Heart left ventricle (tissue), 16 donors: ENCODE data around the gene PRRG3. TPM values are rescaled to one million over a fixed set of nuclear protein-coding genes. Genes with fewer than 3 reads are reported as not detected.

Experiments
- ATAC-seq, 4 donors: fragments of 200-7000 bp; cut with Tn5 transposase; one replicate each; pipeline ENCODE4 v1.9.1; 2020 to 2022; ENCODE audit warnings: moderate library complexity in 4 of 4, mild to moderate bottlenecking in 3 of 4, moderate number of reproducible peaks in 1 of 4
- DNase-seq, 5 donors: peaks; one replicate each; pipeline ENCODE4 v3.0.0-alpha.2; 2020
- H3K27ac ChIP-seq, 12 donors: fragments of 200-600 bp; sonication (generic) in 4 of 12; one replicate each; pipeline versions ENCODE4 v1.5.0 to v1.8.0; 2016 to 2022; ENCODE audit warnings: mild to moderate bottlenecking in 2 of 12
- H3K27me3 ChIP-seq, 9 donors: fragments of 200-600 bp; sonication (generic) in 2 of 9; one replicate each; pipeline versions ENCODE4 v1.5.1 to v1.8.0; 2016 to 2022; ENCODE audit warnings: mild to moderate bottlenecking in 3 of 9
- H3K36me3 ChIP-seq, 9 donors: fragments of 200-600 bp; sonication (generic) in 2 of 9; one replicate each; pipeline versions ENCODE4 v1.5.0 to v1.8.0; 2018 to 2022; ENCODE audit warnings: mild to moderate bottlenecking in 2 of 9
- H3K4me1 ChIP-seq, 12 donors: fragments of 200-600 bp; sonication (generic) in 4 of 12; one replicate each; pipeline versions ENCODE4 v1.5.0 to v1.8.0; 2016 to 2022; ENCODE audit warnings: mild to moderate bottlenecking in 3 of 12
- H3K4me3 ChIP-seq, 12 donors: fragments of 200-600 bp; sonication (generic) in 4 of 12; one replicate each; pipeline versions ENCODE4 v1.5.0 to v1.8.0; 2017 to 2022; ENCODE audit warnings: mild to moderate bottlenecking in 9 of 12, moderate library complexity in 4 of 12
- H3K9me3 ChIP-seq, 12 donors: fragments of 200-600 bp; sonication (generic) in 4 of 12; one replicate each; pipeline versions ENCODE4 v1.5.0 to v1.8.0; 2016 to 2022; ENCODE audit warnings: mild to moderate bottlenecking in 1 of 12
- POLR2A ChIP-seq, 2 donors: fragments of 450-650 bp; IDR thresholded peaks; one replicate each; pipeline ENCODE4 v1.6.1; 2017; ENCODE audit warnings: antibody characterized with exemption in 2 of 2, mild to moderate bottlenecking in 2 of 2, moderate library complexity in 2 of 2
- WGBS, 4 donors: extraction: QIAGEN DNeasy Blood & Tissue Kit in 2 of 4; methylation state at CpG; one replicate each; pipeline versions ENCODE4 v1.1.5 to v1.1.7; 2013 to 2018; 5-methylcytosine and 5-hydroxymethylcytosine counted together
- intact Hi-C, 10 donors: fragments of 100-400 bp; cut with DNase I; formaldehyde crosslinking; loops; one replicate each; pipeline versions ENCODE4 v1.11.1 to v1.14.2; 2022
- polyA plus RNA-seq, 2 donors: library from polyadenylated mRNA; stranded (reverse); fragments of 200-250 nt; gene quantifications; one replicate each; pipeline ENCODE4 v1.2.3, GENCODE V29; 2013
- total RNA-seq, 9 donors: library from RNA; depleted of rRNA in 2 of 9; stranded (reverse); fragments of >200 nt in 2 of 9; fragmentation: NEBNext Ultra II Directional in 3 of 9; extraction: Animal tissue kit (Norgen Biotek cat#: 25700) in 3 of 9; gene quantifications; one replicate each; pipeline versions ENCODE4 v1.1.0 to v1.2.4, GENCODE V29; 2016 to 2023
- TF ChIP-seq, protein P1 (sequence below), 12 donors: fragments of 200-600 bp; sonication (generic) in 4 of 12; IDR thresholded peaks; one replicate each; pipeline versions ENCODE4 v1.5.0 to v1.8.0; 2018 to 2022; ENCODE audit warnings: antibody characterized with exemption in 12 of 12, mild to moderate bottlenecking in 5 of 12
- donor health status: ischemic (EF 13 %, LVEDD 7.1; RV severe dilation, severe dysfunction).
- donor health status: healthy with polysubstance abuse.
- donor health status: DM: no; HTN: yes; CAD: no.
- donor health status: DM: no; HTN: no; CAD: no.
- donor health status: ischemic (EF 25% LVEDD 6.9; RV normal size, moderate dysfunction).
- donor health status: ischemic (EF 25% LVEDD 5.7; RV mildly dilated, moderate dysfunction).
- donor health status: healthy.
- donor health status: DM: yes; HTN: yes; CAD: no.
- donor health status: ischemic (EF 35%, LVEDD 5.7; RV mildly dilated, moderate dysfunction).
- donor health status: nonischemic (EF 11% LVEDD 7.7; RV severe dilation, severe dysfunction).
- donor health status: DM: yes; HTN: yes; CAD: no.
- donor health status: PGD.
- donor health status: ischemic (EF 29% LVEDD 5.4; RV normal size, mild dysfunction).
- donor health status: nonischemic (EF 23%, LVEDD 6.1; RV moderate dilation, normal function).

The PRRG3 gene
- total and polyA plus RNA-seq, 11 donors = 0.61 to 5.7 (median 1.9) TPM

DNA sequence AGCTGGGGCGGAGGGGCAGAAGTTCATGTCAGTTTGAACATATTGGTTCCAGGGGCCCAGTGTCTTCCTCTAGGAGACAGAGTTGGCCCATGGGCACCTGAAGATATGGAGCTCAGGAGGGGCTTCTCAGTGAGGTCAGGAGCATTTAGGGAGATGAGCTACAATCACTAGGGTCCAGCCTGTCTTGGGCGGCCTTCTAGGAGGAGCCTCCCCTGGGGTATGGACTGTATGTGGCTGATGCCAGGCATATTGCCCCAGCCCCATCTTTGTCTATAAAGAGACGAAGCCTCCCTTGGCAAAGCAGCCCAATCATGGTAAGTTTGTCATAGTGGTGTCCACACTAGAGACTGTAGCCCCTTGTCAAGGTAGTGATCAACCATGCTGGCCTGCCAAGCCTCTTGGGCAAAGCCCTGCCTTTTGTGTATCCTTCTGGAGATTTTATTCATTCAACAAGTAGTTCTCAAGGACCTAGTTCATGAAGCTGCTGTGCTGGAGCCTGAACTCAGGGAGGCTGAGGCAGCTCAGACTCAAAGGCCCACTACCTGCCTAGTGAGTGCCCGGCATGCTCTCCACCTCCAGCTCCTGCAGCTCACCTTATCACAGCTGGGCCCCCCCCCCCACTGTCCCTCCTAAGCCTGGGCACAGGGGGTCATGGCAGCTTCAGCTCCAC is 33.9 kb downstream of the PRRG3 start:
- H3K4me3 ChIP-seq = no peak overlapping the region
- no peak for ATAC-seq
- intact Hi-C loops = no loop called here
- H3K36me3 ChIP-seq = no peaks in the 10 kb centered on the region
- TF ChIP-seq, protein P1, sequence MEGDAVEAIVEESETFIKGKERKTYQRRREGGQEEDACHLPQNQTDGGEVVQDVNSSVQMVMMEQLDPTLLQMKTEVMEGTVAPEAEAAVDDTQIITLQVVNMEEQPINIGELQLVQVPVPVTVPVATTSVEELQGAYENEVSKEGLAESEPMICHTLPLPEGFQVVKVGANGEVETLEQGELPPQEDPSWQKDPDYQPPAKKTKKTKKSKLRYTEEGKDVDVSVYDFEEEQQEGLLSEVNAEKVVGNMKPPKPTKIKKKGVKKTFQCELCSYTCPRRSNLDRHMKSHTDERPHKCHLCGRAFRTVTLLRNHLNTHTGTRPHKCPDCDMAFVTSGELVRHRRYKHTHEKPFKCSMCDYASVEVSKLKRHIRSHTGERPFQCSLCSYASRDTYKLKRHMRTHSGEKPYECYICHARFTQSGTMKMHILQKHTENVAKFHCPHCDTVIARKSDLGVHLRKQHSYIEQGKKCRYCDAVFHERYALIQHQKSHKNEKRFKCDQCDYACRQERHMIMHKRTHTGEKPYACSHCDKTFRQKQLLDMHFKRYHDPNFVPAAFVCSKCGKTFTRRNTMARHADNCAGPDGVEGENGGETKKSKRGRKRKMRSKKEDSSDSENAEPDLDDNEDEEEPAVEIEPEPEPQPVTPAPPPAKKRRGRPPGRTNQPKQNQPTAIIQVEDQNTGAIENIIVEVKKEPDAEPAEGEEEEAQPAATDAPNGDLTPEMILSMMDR (IDR thresholded peaks at IDR 0.05) = no peak
- TF ChIP-seq POLR2A (IDR thresholded peaks at IDR 0.05) = no peak
- no peak overlapping the region for H3K27ac ChIP-seq
- H3K27me3 ChIP-seq = peaks cover 0 to 6% (median 0%) of the 10 kb centered on the region in 9 donors
- DNase-seq = no peak
- peaks cover 0 to 13% (median 2%) of the 10 kb centered on the region in 12 donors for H3K4me1 ChIP-seq
- no peaks in the 10 kb centered on the region for H3K9me3 ChIP-seq
- 62 to 96% (median 95%) methylated on average over 3 to 4 of the region's 4 CpGs for WGBS, 4 donors

GRCh38 chrX:151734446-151734845 is 39.2 kb downstream of the PRRG3 start, which contains the start of gene CNGA2:
Gene CNGA2 (plus strand): TSS chrX:151734746. CDS start chrX:151738484, 3,738 bp downstream.
- ATAC-seq (no peak), DNase-seq (no peak)
- 64 to 89% (median 76%) methylated on average over 4 of the region's 4 CpGs for WGBS, 4 donors
- Histone ChIP-seq H3K9me3 (no peaks in the 10 kb centered on the region), H3K4me1 (no peaks in the 10 kb centered on the region), H3K27ac (no peak within 1 kb of the TSS), H3K27me3 (peaks cover 0 to 10% (median 0%) of the 10 kb centered on the region in 9 donors), H3K36me3 (no peaks in the 10 kb centered on the region), H3K4me3 (no peak within 1 kb of the TSS)
- intact Hi-C loops = no loop called here
- TF ChIP-seq, protein P1 (IDR thresholded peaks at IDR 0.05) = no peak
- no peak for TF ChIP-seq POLR2A (IDR thresholded peaks at IDR 0.05)

- no peak overlapping the region for H3K27ac ChIP-seq
- no peaks in the 10 kb centered on the region for H3K36me3 ChIP-seq
- peaks cover 0 to 10% (median 0%) of the 10 kb centered on the region in 9 donors for H3K27me3 ChIP-seq
- no peaks in the 10 kb centered on the region for H3K9me3 ChIP-seq
- no peaks in the 10 kb centered on the region for H3K4me1 ChIP-seq
- 64 to 87% (median 71%) methylated on average over 2 of the region's 2 CpGs for WGBS, 4 donors
- no peak for DNase-seq
- intact Hi-C loops = no loop called here
- ATAC-seq = no peak
- no peak overlapping the region for H3K4me3 ChIP-seq
- no peak for TF ChIP-seq POLR2A (IDR thresholded peaks at IDR 0.05)
- TF ChIP-seq, protein P1 (IDR thresholded peaks at IDR 0.05) = no peak
Observed at GRCh38 chrX:151735219-151735618, 40.0 kb downstream of the PRRG3 start.

GRCh38 chrX:151736685-151737084 is 41.4 kb downstream of the PRRG3 start:
- ATAC-seq = no peak

More at GRCh38 chrX:151736685-151737084, 41.4 kb downstream of the PRRG3 start:
- Histone ChIP-seq H3K27ac (no peak overlapping the region), H3K36me3 (no peaks in the 10 kb centered on the region), H3K27me3 (peaks cover 0 to 10% (median 0%) of the 10 kb centered on the region in 9 donors), H3K4me1 (no peaks in the 10 kb centered on the region), H3K9me3 (no peaks in the 10 kb centered on the region), H3K4me3 (no peak overlapping the region)
- 78 to 91% (median 85%) methylated on average over 5 to 6 of the region's 6 CpGs for WGBS, 4 donors
- DNase-seq = no peak
- intact Hi-C loops = no loop called here
- TF ChIP-seq, protein P1 (IDR thresholded peaks at IDR 0.05) = no peak
- TF ChIP-seq POLR2A (IDR thresholded peaks at IDR 0.05) = no peak
